ENCODE measurements around the gene ZNF525.
"Not testable (repeated sequence)": the region's sequence is repeated elsewhere in the genome, so short reads cannot be mapped to it uniquely, and the experiment has no call there.

ZNF525 gene

DNA sequence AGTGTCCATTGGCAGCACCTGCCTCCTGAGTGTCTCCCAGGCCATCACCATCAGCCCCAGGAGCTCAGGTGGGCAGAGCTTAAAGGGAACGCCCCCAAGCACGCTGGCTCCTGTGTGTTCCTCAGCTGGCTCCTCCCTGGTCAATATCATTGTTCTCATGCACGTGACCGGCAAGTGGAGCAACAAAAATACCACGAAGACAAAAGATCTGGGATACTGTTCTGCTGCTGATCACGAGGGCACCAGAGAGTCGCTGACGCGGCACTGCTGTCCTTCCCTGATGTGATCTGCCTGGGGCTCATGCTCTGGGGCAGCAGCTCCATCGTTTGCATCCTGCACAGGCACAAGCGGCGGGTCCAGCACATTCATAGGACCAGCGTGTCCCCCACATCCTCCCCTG is 57.6 kb downstream of the ZNF525 start:
- CTCF ChIA-PET, result interaction anchor here (1.1 to 1.2 kb wide), 2 partner anchors 39 to 52 kb away, joined by 3 read pairs; no protein-coding TSS in a partner anchor
- POLR2A ChIA-PET; H3K36me3 ChIP-seq (ENCODE audit: control insufficient read depth in 4 of 4, insufficient read depth in 4 of 4, low read length in 3 of 4); DNase-seq; H3K4me3 ChIP-seq (ENCODE audit: control insufficient read depth in 1 of 7, extremely low read depth in 1 of 7, insufficient read depth in 4 of 7, low read depth in 2 of 7, low read length in 6 of 7); H3K27me3 ChIP-seq (replicated peaks in 2 of 5; ENCODE audit: control insufficient read depth in 4 of 5, insufficient read depth in 5 of 5, low read length in 4 of 5); H3K4me1 ChIP-seq (ENCODE audit: control extremely low read depth in 1 of 4, control insufficient read depth in 4 of 4, insufficient read depth in 4 of 4, low read length in 3 of 4); H3K27ac ChIP-seq (ENCODE audit: insufficient read depth in 1 of 2, low read depth in 1 of 2, low read length in 2 of 2, poor library complexity in 1 of 2, severe bottlenecking in 2 of 2); H3K9me3 ChIP-seq (ENCODE audit: control extremely low read depth in 1 of 5, control insufficient read depth in 4 of 5, insufficient read depth in 2 of 5, low read depth in 1 of 5, low read length in 4 of 5): not testable (repeated sequence)
- no CpG with 5 or more reads among the region's 13 CpGs for WGBS (ENCODE audit: insufficient coverage)

DNA sequence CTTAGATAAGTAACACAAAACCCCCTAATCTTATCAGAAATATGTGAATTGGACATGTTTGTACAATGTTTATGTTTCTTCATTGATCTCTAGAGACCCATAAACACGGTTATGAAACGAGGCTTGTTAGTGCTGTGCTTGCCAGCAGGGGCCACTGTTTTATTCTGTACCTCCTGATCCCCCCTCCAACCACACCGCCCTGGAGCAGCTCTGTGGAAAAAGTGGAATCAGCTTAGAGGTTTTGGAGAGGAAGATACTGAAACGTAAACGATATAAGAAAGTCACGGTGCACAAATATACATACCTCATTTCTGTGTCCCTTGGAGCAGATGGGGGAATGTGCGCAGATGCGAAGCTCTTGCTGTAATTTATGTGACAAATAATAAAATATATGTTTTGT is 58.2 kb downstream of the ZNF525 start:
- H3K9me3 ChIP-seq (ENCODE audit: control extremely low read depth in 1 of 5, control insufficient read depth in 4 of 5, insufficient read depth in 2 of 5, low read depth in 1 of 5, low read length in 4 of 5); H3K4me3 ChIP-seq (ENCODE audit: control insufficient read depth in 1 of 7, extremely low read depth in 1 of 7, insufficient read depth in 4 of 7, low read depth in 2 of 7, low read length in 6 of 7); POLR2A ChIA-PET; H3K4me1 ChIP-seq (ENCODE audit: control extremely low read depth in 1 of 4, control insufficient read depth in 4 of 4, insufficient read depth in 4 of 4, low read length in 3 of 4); H3K27ac ChIP-seq (ENCODE audit: insufficient read depth in 1 of 2, low read depth in 1 of 2, low read length in 2 of 2, poor library complexity in 1 of 2, severe bottlenecking in 2 of 2); H3K36me3 ChIP-seq (ENCODE audit: control insufficient read depth in 4 of 4, insufficient read depth in 4 of 4, low read length in 3 of 4); H3K27me3 ChIP-seq (replicated peaks in 2 of 5; ENCODE audit: control insufficient read depth in 4 of 5, insufficient read depth in 5 of 5, low read length in 4 of 5): not testable (repeated sequence)
- DNase-seq, result peak in 2 of 3 donors; percentile 23 to 52
- CTCF ChIA-PET, result interaction anchor here (0.8 to 3.5 kb wide), 4 partner anchors 38 to 325 kb away, joined by 3 to 46 read pairs (median 3); no protein-coding TSS in a partner anchor
- no CpG with 5 or more reads among the region's 8 CpGs for WGBS (ENCODE audit: insufficient coverage)

DNA sequence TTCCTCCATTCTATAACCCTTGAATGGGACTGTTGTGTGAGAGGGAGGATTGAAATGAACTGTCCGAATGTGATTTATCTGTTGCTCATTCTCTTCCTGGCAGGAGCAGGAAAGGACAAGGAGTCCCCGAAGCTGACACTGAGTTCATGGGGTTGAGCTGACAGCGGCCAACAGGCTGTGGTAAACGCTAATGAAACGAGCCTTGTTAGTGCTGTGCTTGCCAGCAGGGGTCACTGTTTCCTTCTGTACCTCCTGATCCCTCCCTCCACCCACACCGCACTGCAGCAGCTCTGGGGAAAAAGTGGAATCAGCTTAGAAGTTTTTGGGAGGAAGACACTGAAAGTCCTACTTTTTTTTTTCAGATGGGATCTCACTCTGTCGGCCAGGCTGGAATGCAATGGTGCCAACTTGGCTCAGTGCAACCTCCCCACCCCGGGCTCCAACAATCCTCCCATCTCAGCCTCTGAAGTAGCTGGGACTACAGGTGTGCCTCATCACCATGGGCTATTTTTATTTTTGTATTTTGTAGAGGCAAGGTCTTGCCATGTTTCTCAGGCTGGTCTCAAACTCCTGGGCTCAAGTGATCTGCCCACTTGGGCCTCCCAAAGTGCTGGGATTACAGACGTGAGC is 59.6 kb downstream of the ZNF525 start:
- 6% methylated on average over 2 of the region's 9 CpGs for WGBS (ENCODE audit: insufficient coverage)
- POLR2A ChIA-PET, result interaction anchor here (0.6 kb wide), 2 partner anchors 256 to 321 kb away, joined by 3 to 8 read pairs; no protein-coding TSS in a partner anchor
- peak; percentile 71 to 88 (median 82) for DNase-seq

GRCh38 chr19:53431399-53432087 is 66.0 kb downstream of the ZNF525 start, which contains the start of gene ZNF761:
Gene ZNF761 (plus strand): TSS chr19:53431984. CDS start chr19:53447269, 15,285 bp downstream.
- Histone ChIP-seq H3K4me3 (ENCODE audit: control insufficient read depth in 1 of 7, extremely low read depth in 1 of 7, insufficient read depth in 4 of 7, low read depth in 2 of 7, low read length in 6 of 7) (peak within 1 kb of the TSS; percentile 62 to 95 (median 93)), H3K9me3 (ENCODE audit: control extremely low read depth in 1 of 5, control insufficient read depth in 4 of 5, insufficient read depth in 2 of 5, low read depth in 1 of 5, low read length in 4 of 5) (peaks cover 0 to 3% (median 0%) of the 10 kb centered on the region in 5 experiments), H3K27me3 (replicated peaks in 2 of 5; ENCODE audit: control insufficient read depth in 4 of 5, insufficient read depth in 5 of 5, low read length in 4 of 5) (no peaks in the 10 kb centered on the region), H3K4me1 (ENCODE audit: control extremely low read depth in 1 of 4, control insufficient read depth in 4 of 4, insufficient read depth in 4 of 4, low read length in 3 of 4) (peaks cover 0 to 16% (median 12%) of the 10 kb centered on the region in 4 experiments), H3K27ac (ENCODE audit: insufficient read depth in 1 of 2, low read depth in 1 of 2, low read length in 2 of 2, poor library complexity in 1 of 2, severe bottlenecking in 2 of 2) (peak within 1 kb of the TSS; percentile 72 to 91), H3K36me3 (ENCODE audit: control insufficient read depth in 4 of 4, insufficient read depth in 4 of 4, low read length in 3 of 4) (peaks cover 3 to 28% (median 18%) of the 10 kb centered on the region in 4 experiments)
- ChIA-PET POLR2A (no interaction called here), CTCF (no interaction called here)
- DNase-seq, result peak; percentile 90 to 94 (median 94)
- WGBS (ENCODE audit: insufficient coverage), result 1% methylated on average over 45 of the region's 46 CpGs

More for the DNA sequence above, 59.6 kb downstream of the ZNF525 start:
- Histone ChIP-seq H3K27me3 (replicated peaks in 2 of 5; ENCODE audit: control insufficient read depth in 4 of 5, insufficient read depth in 5 of 5, low read length in 4 of 5) (no peaks in the 10 kb centered on the region), H3K9me3 (ENCODE audit: control extremely low read depth in 1 of 5, control insufficient read depth in 4 of 5, insufficient read depth in 2 of 5, low read depth in 1 of 5, low read length in 4 of 5) (no peaks in the 10 kb centered on the region), H3K27ac (ENCODE audit: insufficient read depth in 1 of 2, low read depth in 1 of 2, low read length in 2 of 2, poor library complexity in 1 of 2, severe bottlenecking in 2 of 2) (no peak overlapping the region), H3K4me3 (ENCODE audit: control insufficient read depth in 1 of 7, extremely low read depth in 1 of 7, insufficient read depth in 4 of 7, low read depth in 2 of 7, low read length in 6 of 7) (no peak overlapping the region), H3K4me1 (ENCODE audit: control extremely low read depth in 1 of 4, control insufficient read depth in 4 of 4, insufficient read depth in 4 of 4, low read length in 3 of 4) (peaks cover 0 to 3% (median 0%) of the 10 kb centered on the region in 4 experiments), H3K36me3 (ENCODE audit: control insufficient read depth in 4 of 4, insufficient read depth in 4 of 4, low read length in 3 of 4) (no peaks in the 10 kb centered on the region)
- CTCF ChIA-PET, result interaction anchor here (0.7 to 3.5 kb wide), 12 partner anchors 10 to 449 kb away, joined by 3 to 46 read pairs (median 4); no protein-coding TSS in a partner anchor

- H3K9me3 ChIP-seq (ENCODE audit: control extremely low read depth in 1 of 5, control insufficient read depth in 4 of 5, insufficient read depth in 2 of 5, low read depth in 1 of 5, low read length in 4 of 5), result peaks cover 0 to 3% (median 0%) of the 10 kb centered on the region in 5 experiments
- peak overlapping the region; percentile 72 to 91 for H3K27ac ChIP-seq (ENCODE audit: insufficient read depth in 1 of 2, low read depth in 1 of 2, low read length in 2 of 2, poor library complexity in 1 of 2, severe bottlenecking in 2 of 2)
- no peaks in the 10 kb centered on the region for H3K27me3 ChIP-seq (replicated peaks in 2 of 5; ENCODE audit: control insufficient read depth in 4 of 5, insufficient read depth in 5 of 5, low read length in 4 of 5)
- ChIA-PET CTCF (no interaction called here), POLR2A (interaction anchor here (0.7 kb wide), 1 partner anchor 43 kb away, joined by 3 read pairs; no protein-coding TSS in a partner anchor)
- peaks cover 7 to 32% (median 22%) of the 10 kb centered on the region in 4 experiments for H3K36me3 ChIP-seq (ENCODE audit: control insufficient read depth in 4 of 4, insufficient read depth in 4 of 4, low read length in 3 of 4)
- peak overlapping the region; percentile 62 to 95 (median 93) for H3K4me3 ChIP-seq (ENCODE audit: control insufficient read depth in 1 of 7, extremely low read depth in 1 of 7, insufficient read depth in 4 of 7, low read depth in 2 of 7, low read length in 6 of 7)
- DNase-seq, result peak in 2 of 3 donors; percentile 10 to 13
- H3K4me1 ChIP-seq (ENCODE audit: control extremely low read depth in 1 of 4, control insufficient read depth in 4 of 4, insufficient read depth in 4 of 4, low read length in 3 of 4), result peaks cover 0 to 16% (median 12%) of the 10 kb centered on the region in 4 experiments
- 0% methylated on average over 30 of the region's 30 CpGs for WGBS (ENCODE audit: insufficient coverage)
These were observed 66.7 kb downstream of the ZNF525 start for GRCh38 chr19:53432088-53432661.
